Retinal pigment epithelial cell (primary cell): ENCODE measurements around the gene JMJD7.

Experiments used
- DNase-seq: peaks from one replicate; pipeline ENCODE4 v3.0.0-alpha.2; 2010; ENCODE audit warnings: low read depth
- H3K4me3 ChIP-seq: 2 replicates; pipeline ENCODE4 v1.5.1; 2011; ENCODE audit warnings: mild to moderate bottlenecking, low read length, control low read depth, moderate library complexity
- CTCF ChIP-seq: conservative IDR thresholded peaks from 2 replicates; pipeline ENCODE4 v1.5.1; 2011; ENCODE audit warnings: low read depth, low read length, control low read depth, inconsistent platforms

The JMJD7 gene

GRCh38 chr15:41836073-41836472 lies 8.2 kb downstream of the JMJD7 start:
- no peak for TF ChIP-seq CTCF
- no peak for DNase-seq
- H3K4me3 ChIP-seq, result no peak overlapping the region

GRCh38 chr15:41836713-41837454 lies 9.0 kb downstream of the JMJD7 start:
- no peak overlapping the region for H3K4me3 ChIP-seq
- DNase-seq, result no peak
- no peak for TF ChIP-seq CTCF

GRCh38 chr15:41838400-41838897 lies 10.6 kb downstream of the JMJD7 start, which contains the start of gene PLA2G4B:
TSS of gene PLA2G4B (plus strand) at chr15:41838847. CDS start at chr15:41838914, 67 bp downstream.
- no peak for TF ChIP-seq CTCF
- DNase-seq, result no peak
- no peak within 1 kb of the TSS for H3K4me3 ChIP-seq

GRCh38 chr15:41839781-41840491 lies 12.0 kb downstream of the JMJD7 start:
- no peak for DNase-seq

GRCh38 chr15:41840673-41841072 lies 12.8 kb downstream of the JMJD7 start:
- DNase-seq, result no peak
- no peak for TF ChIP-seq CTCF
- H3K4me3 ChIP-seq, result no peak overlapping the region

More at GRCh38 chr15:41839781-41840491, 12.0 kb downstream of the JMJD7 start:
- TF ChIP-seq CTCF, result no peak
- H3K4me3 ChIP-seq, result no peak overlapping the region

- no peak overlapping the region for H3K4me3 ChIP-seq
- no peak for DNase-seq
- no peak for TF ChIP-seq CTCF
These were observed 13.2 kb downstream of the JMJD7 start for GRCh38 chr15:41841131-41841530.
